LNCaP clone FGC (cell line): ENCODE results near the gene OR8H1.

Source experiments
- DNase-seq: peaks from one replicate; pipeline ENCODE4 v3.0.0-alpha.2; 2011; ENCODE audit warnings: low read depth
- H3K4me3 ChIP-seq: 2 replicates; pipeline ENCODE4 v1.5.1; 2011; ENCODE audit warnings: mild to moderate bottlenecking, low read depth, low read length, control low read depth
- TF ChIP-seq, protein P1 (sequence below): IDR thresholded peaks from 2 replicates; pipeline ENCODE4 v1.5.1; 2012; ENCODE audit warnings: mild to moderate bottlenecking; ENCODE audit not compliant: control insufficient read depth, insufficient read depth; ENCODE audit errors: extremely low read depth

Gene OR8H1

GRCh38 chr11:56292154-56292553, at the start of gene OR8H1:
Gene OR8H1, minus strand, starts transcription at chr11:56292254. Its CDS starts 1,192 bp downstream, at chr11:56291062.
- H3K4me3 ChIP-seq = no peak within 1 kb of the TSS
- TF ChIP-seq, protein P1, sequence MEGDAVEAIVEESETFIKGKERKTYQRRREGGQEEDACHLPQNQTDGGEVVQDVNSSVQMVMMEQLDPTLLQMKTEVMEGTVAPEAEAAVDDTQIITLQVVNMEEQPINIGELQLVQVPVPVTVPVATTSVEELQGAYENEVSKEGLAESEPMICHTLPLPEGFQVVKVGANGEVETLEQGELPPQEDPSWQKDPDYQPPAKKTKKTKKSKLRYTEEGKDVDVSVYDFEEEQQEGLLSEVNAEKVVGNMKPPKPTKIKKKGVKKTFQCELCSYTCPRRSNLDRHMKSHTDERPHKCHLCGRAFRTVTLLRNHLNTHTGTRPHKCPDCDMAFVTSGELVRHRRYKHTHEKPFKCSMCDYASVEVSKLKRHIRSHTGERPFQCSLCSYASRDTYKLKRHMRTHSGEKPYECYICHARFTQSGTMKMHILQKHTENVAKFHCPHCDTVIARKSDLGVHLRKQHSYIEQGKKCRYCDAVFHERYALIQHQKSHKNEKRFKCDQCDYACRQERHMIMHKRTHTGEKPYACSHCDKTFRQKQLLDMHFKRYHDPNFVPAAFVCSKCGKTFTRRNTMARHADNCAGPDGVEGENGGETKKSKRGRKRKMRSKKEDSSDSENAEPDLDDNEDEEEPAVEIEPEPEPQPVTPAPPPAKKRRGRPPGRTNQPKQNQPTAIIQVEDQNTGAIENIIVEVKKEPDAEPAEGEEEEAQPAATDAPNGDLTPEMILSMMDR = no peak
- no peak for DNase-seq

DNA sequence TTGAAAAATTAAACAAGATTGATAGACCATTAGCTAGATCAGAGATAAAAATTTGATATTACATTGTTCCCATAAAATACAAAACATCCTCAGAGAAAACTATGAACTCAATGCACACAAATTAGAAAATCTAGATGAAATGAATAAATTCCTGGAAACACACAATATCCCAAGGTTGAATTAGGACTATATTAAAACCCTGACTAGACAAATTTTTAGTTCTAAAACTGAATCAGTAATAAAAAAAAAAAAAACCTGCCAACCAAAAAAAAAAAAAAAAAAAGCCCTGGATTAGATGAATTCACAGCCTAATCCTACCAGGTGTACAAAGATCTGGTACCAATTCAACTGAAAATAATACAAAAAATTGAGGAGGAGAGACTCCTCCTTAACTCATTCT, 48.2 kb upstream of the OR8H1 start:
- H3K4me3 ChIP-seq = no peak overlapping the region
- DNase-seq = no peak
- TF ChIP-seq, protein P1 = no peak

DNA sequence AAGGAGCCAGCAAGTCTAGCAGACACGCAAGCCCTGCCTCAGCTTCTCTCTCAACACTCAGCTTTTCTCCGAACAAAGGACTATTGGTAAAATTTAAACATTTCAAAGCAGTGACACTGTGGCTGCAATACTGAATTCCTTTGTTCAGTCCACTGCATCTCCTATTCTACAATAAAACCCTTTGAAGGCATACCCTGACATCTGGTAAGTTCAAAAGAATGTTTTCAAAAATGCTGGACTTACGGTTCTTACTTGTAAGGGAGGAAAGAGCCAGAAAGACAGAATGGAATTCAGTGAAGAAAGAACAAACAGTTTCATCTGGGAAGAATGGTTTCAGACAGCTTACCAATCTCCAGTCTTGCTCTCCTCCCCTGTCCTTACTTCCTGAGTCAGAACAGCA, 41.1 kb upstream of the OR8H1 start:
- DNase-seq = no peak
- TF ChIP-seq, protein P1 = no peak
- H3K4me3 ChIP-seq = no peak overlapping the region

DNA sequence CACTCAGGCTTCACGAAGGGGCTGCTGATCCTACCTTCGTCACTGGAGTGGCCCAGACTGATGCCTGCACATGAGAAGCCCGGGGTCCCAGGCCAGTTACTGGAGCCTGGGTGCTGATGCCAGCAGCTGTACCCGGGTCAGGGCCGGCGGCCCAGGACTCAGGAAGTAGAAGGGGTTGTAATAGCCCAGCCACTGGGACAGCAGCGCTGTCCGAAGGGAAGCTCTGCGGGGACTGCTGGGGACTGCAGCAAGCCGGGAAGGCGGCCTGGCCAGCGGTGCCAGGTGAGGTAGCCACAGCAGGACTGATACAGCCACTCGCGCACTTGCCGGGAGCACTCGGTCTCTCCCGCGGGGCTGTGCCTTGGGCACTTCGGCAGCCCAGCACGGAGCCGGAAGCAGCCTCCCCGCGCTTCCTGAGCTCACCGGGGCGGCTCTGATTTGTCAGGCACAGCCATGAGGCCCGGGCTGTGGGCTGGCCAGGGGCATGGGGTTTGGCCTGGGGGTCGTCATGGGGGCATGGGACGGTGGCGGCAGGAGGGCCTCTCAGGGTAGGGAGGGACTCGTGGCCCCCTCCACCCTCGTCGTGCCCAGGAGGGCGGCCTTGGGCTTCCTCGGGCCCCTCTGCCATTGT, 39.9 kb upstream of the OR8H1 start:
- TF ChIP-seq, protein P1 = no peak
- H3K4me3 ChIP-seq = no peak overlapping the region
- no peak for DNase-seq

DNA sequence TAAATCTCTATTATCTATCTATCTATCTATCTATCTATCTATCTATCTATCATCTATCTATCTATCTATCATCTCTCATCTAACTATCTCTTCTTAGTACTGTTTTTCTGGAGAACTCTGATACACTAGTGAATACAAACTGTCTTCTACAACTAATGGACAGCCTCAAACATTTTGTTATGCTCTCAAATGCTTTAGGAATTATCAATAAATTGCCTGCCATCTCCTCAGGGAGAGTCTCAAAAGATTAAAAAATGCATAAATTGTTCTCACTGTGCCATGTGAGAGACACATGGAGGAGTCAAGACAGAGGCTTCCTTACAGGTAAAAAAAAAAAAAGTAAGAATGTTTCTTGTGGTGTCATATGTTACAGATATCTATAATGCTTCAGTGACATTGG, 22.8 kb upstream of the OR8H1 start, which contains the start of gene OR8K3:
Gene OR8K3, plus strand, starts transcription at position 301 of the 400 bp plus-strand sequence. CDS start 3,163 bp downstream, outside the sequence.
- DNase-seq = no peak
- TF ChIP-seq, protein P1 = no peak
- no peak within 1 kb of the TSS for H3K4me3 ChIP-seq

GRCh38 chr11:56307836-56308235, 15.8 kb upstream of the OR8H1 start:
- no peak overlapping the region for H3K4me3 ChIP-seq
- TF ChIP-seq, protein P1 = no peak
- DNase-seq = no peak

DNA sequence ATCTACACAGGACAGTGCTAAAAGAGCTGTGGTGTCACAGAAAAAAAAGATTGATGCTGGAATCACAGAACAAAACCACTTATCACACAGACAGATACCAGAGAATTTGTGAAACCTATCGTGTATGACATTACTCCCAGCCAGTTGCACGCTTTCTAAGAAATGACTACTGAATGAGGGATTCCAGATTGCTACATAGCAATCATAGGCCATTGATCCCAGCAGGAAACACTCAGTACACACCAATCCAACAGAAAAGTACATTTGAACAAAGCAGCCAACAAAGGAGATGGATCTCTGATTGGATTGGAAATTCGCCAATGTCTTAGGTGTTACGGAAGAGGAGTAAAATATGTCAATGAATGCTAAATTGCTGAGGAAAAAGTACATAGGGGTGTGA, 4.8 kb upstream of the OR8H1 start:
- H3K4me3 ChIP-seq = no peak overlapping the region
- DNase-seq = no peak
- TF ChIP-seq, protein P1 = no peak
